ENCODE measurements around the gene NFYC. TPM values are rescaled to one million over a fixed set of nuclear protein-coding genes. Genes with fewer than 3 reads are reported as not detected.

Gene NFYC
- total RNA-seq, 1 experiment from 2014 or later = 65.5 TPM

- BruUV-seq (replicated peaks) = no TSS peak
- CTCF ChIA-PET = interaction anchor here (2.1 kb wide), 1 partner anchor 17 kb away, joined by 5 read pairs; the partner anchor contains the start of gene NFYC
- Mint-ChIP-seq H3K27ac (ENCODE audit: unreplicated experiment) (peak overlapping the region; percentile 83), H3K27me3 (ENCODE audit: unreplicated experiment) (no peaks in the 10 kb centered on the region), H3K9me3 (ENCODE audit: low read depth, unreplicated experiment) (no peaks in the 10 kb centered on the region), H3K36me3 (ENCODE audit: insufficient read depth, unreplicated experiment) (peaks cover 30% of the 10 kb centered on the region), H3K4me1 (ENCODE audit: low read depth, unreplicated experiment) (peaks cover 32% of the 10 kb centered on the region), H3K4me3 (ENCODE audit: low read depth, unreplicated experiment) (peak overlapping the region; percentile 86)
- no peak for TF ChIP-seq CTCF (IDR thresholded peaks at IDR 0.05; ENCODE audit: unreplicated experiment)
- intact Hi-C loops (cut with micrococcal nuclease; ENCODE audit: unreplicated experiment) = no loop called here
- no peak for DNase-seq
Observed at GRCh38 chr1:40708750-40709099, 17.2 kb downstream of the NFYC start.

GRCh38 chr1:40709100-40709801 lies 17.7 kb downstream of the NFYC start:
- peaks cover 30% of the 10 kb centered on the region for H3K36me3 Mint-ChIP-seq (ENCODE audit: insufficient read depth, unreplicated experiment)
- peaks cover 32% of the 10 kb centered on the region for H3K4me1 Mint-ChIP-seq (ENCODE audit: low read depth, unreplicated experiment)
- peak; percentile 75 for DNase-seq
- peak overlapping the region; percentile 86 for H3K4me3 Mint-ChIP-seq (ENCODE audit: low read depth, unreplicated experiment)
- H3K27ac Mint-ChIP-seq (ENCODE audit: unreplicated experiment) = peak overlapping the region; percentile 83
- intact Hi-C loops (cut with micrococcal nuclease; ENCODE audit: unreplicated experiment) = no loop called here
- CTCF ChIA-PET = interaction anchor here (2.1 kb wide), 1 partner anchor 17 kb away, joined by 5 read pairs; the partner anchor contains the start of gene NFYC
- H3K9me3 Mint-ChIP-seq (ENCODE audit: low read depth, unreplicated experiment) = no peaks in the 10 kb centered on the region
- no peak for TF ChIP-seq CTCF (IDR thresholded peaks at IDR 0.05; ENCODE audit: unreplicated experiment)
- H3K27me3 Mint-ChIP-seq (ENCODE audit: unreplicated experiment) = no peaks in the 10 kb centered on the region
- no TSS peak for BruUV-seq (replicated peaks)

- Mint-ChIP-seq H3K4me1 (ENCODE audit: low read depth, unreplicated experiment) (peaks cover 32% of the 10 kb centered on the region), H3K36me3 (ENCODE audit: insufficient read depth, unreplicated experiment) (peaks cover 30% of the 10 kb centered on the region), H3K27me3 (ENCODE audit: unreplicated experiment) (no peaks in the 10 kb centered on the region), H3K9me3 (ENCODE audit: low read depth, unreplicated experiment) (no peaks in the 10 kb centered on the region), H3K27ac (ENCODE audit: unreplicated experiment) (peak overlapping the region; percentile 83), H3K4me3 (ENCODE audit: low read depth, unreplicated experiment) (peak overlapping the region; percentile 86)
- CTCF ChIA-PET = interaction anchor here (2.1 kb wide), 1 partner anchor 18 kb away, joined by 5 read pairs; the partner anchor contains the start of gene NFYC
- DNase-seq = no peak
- intact Hi-C loops (cut with micrococcal nuclease; ENCODE audit: unreplicated experiment) = no loop called here
- TSS peak; percentile 47 for BruUV-seq (replicated peaks)
- TF ChIP-seq CTCF (IDR thresholded peaks at IDR 0.05; ENCODE audit: unreplicated experiment) = no peak
Observed at GRCh38 chr1:40709802-40710278, 18.3 kb downstream of the NFYC start.

GRCh38 chr1:40710581-40711315 lies 19.2 kb downstream of the NFYC start:
- H3K4me3 Mint-ChIP-seq (ENCODE audit: low read depth, unreplicated experiment) = peak overlapping the region; percentile 86
- TF ChIP-seq CTCF (IDR thresholded peaks at IDR 0.05; ENCODE audit: unreplicated experiment) = no peak

More at GRCh38 chr1:40710581-40711315, 19.2 kb downstream of the NFYC start:
- Mint-ChIP-seq H3K27ac (ENCODE audit: unreplicated experiment) (peak overlapping the region; percentile 69), H3K27me3 (ENCODE audit: unreplicated experiment) (no peaks in the 10 kb centered on the region), H3K4me1 (ENCODE audit: low read depth, unreplicated experiment) (peaks cover 36% of the 10 kb centered on the region), H3K36me3 (ENCODE audit: insufficient read depth, unreplicated experiment) (peaks cover 30% of the 10 kb centered on the region), H3K9me3 (ENCODE audit: low read depth, unreplicated experiment) (no peaks in the 10 kb centered on the region)
- CTCF ChIA-PET = interaction anchor here (1.8 kb wide), 1 partner anchor 19 kb away, joined by 3 read pairs; no protein-coding TSS in a partner anchor
- DNase-seq = no peak
- intact Hi-C loops (cut with micrococcal nuclease; ENCODE audit: unreplicated experiment) = no loop called here
- BruUV-seq (replicated peaks) = no TSS peak

All from Calu3 (cell line).